PFSK-1 (cell line): Measurements from ENCODE around the gene PPM1G.

Source experiments
- FOXP2 ChIP-seq: optimal IDR thresholded peaks from 2 replicates; pipeline ENCODE3; 2011; ENCODE audit warnings: borderline replicate concordance, control low read depth, inconsistent platforms; ENCODE audit not compliant: insufficient read depth; ENCODE audit errors: extremely low read length, extremely low read depth
- POLR2AphosphoS5 ChIP-seq: IDR thresholded peaks from 2 replicates; pipeline ENCODE4 v1.6.1; 2012; ENCODE audit warnings: low read depth, mild to moderate bottlenecking, control low read depth, low read length, moderate library complexity
- SIN3A ChIP-seq: IDR thresholded peaks from 2 replicates; pipeline ENCODE4 v1.6.1; 2012; ENCODE audit warnings: mild to moderate bottlenecking, low read length, moderate library complexity, borderline replicate concordance; ENCODE audit not compliant: insufficient read depth
- TAF1 ChIP-seq: IDR thresholded peaks from 2 replicates; pipeline ENCODE4 v1.6.1; 2012; ENCODE audit warnings: low read length, control low read depth, borderline replicate concordance; ENCODE audit not compliant: insufficient read depth
- TF ChIP-seq, protein P1 (sequence below), 2 experiments: IDR thresholded peaks; 2 replicates each; pipeline versions ENCODE4 v1.6.1 to v1.8.0; 2011 to 2012; ENCODE audit warnings: low read depth in 2 of 2, low read length in 2 of 2, control low read depth in 1 of 2, inconsistent platforms in 1 of 2, mild to moderate bottlenecking in 1 of 2, moderate library complexity in 1 of 2; ENCODE audit not compliant: insufficient read depth in 1 of 2

PPM1G gene

DNA sequence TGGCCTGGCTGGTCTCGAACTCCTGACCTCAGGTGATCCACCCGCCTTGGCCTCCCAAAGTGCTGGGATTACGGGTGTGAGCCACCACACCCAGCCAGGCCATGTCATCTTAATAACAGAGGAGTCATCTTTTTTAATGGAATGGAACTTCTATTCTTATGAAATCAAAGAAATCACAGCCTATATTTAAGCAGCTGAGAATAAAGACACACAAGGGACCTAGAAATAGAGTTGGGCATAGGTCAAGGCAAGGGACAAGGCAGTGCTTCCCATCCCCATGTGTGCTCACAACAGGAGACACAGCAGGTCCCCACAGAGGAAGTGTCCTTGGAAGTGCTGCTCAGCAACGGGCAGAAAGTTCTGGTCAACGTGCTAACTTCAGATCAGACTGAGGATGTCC lies 35.8 kb downstream of the PPM1G start:
- TF ChIP-seq FOXP2 (no peak), SIN3A (no peak), POLR2AphosphoS5 (no peak), TAF1 (no peak)
- TF ChIP-seq, protein P1, sequence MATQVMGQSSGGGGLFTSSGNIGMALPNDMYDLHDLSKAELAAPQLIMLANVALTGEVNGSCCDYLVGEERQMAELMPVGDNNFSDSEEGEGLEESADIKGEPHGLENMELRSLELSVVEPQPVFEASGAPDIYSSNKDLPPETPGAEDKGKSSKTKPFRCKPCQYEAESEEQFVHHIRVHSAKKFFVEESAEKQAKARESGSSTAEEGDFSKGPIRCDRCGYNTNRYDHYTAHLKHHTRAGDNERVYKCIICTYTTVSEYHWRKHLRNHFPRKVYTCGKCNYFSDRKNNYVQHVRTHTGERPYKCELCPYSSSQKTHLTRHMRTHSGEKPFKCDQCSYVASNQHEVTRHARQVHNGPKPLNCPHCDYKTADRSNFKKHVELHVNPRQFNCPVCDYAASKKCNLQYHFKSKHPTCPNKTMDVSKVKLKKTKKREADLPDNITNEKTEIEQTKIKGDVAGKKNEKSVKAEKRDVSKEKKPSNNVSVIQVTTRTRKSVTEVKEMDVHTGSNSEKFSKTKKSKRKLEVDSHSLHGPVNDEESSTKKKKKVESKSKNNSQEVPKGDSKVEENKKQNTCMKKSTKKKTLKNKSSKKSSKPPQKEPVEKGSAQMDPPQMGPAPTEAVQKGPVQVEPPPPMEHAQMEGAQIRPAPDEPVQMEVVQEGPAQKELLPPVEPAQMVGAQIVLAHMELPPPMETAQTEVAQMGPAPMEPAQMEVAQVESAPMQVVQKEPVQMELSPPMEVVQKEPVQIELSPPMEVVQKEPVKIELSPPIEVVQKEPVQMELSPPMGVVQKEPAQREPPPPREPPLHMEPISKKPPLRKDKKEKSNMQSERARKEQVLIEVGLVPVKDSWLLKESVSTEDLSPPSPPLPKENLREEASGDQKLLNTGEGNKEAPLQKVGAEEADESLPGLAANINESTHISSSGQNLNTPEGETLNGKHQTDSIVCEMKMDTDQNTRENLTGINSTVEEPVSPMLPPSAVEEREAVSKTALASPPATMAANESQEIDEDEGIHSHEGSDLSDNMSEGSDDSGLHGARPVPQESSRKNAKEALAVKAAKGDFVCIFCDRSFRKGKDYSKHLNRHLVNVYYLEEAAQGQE (IDR thresholded peaks at IDR 0.05; ENCODE audit: insufficient read depth in 1 of 2, low read depth in 2 of 2, low read length in 2 of 2) = no peak

DNA sequence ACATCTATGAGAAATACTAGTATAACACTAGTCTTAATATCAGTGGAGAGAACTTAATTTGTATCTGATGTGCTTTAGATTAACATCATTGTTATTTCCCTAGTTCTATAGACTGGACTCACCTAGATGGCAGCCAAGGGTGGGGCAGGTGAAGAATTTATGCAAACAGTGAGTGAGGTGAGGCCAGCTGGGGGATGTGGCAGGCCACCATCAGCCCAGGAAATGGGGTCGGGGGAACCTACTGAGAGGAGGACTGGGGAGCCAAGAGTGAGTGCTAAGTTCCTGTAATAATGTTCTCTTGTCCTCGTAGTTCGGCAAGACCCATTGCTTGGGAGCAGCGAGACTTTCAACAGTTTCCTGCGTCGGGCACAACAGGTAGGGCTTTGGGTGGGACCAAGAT lies 36.5 kb downstream of the PPM1G start:
- TF ChIP-seq TAF1 (no peak), SIN3A (no peak), POLR2AphosphoS5 (no peak), FOXP2 (no peak)
- TF ChIP-seq, protein P1 (IDR thresholded peaks at IDR 0.05; ENCODE audit: insufficient read depth in 1 of 2, low read depth in 2 of 2, low read length in 2 of 2) = no peak

DNA sequence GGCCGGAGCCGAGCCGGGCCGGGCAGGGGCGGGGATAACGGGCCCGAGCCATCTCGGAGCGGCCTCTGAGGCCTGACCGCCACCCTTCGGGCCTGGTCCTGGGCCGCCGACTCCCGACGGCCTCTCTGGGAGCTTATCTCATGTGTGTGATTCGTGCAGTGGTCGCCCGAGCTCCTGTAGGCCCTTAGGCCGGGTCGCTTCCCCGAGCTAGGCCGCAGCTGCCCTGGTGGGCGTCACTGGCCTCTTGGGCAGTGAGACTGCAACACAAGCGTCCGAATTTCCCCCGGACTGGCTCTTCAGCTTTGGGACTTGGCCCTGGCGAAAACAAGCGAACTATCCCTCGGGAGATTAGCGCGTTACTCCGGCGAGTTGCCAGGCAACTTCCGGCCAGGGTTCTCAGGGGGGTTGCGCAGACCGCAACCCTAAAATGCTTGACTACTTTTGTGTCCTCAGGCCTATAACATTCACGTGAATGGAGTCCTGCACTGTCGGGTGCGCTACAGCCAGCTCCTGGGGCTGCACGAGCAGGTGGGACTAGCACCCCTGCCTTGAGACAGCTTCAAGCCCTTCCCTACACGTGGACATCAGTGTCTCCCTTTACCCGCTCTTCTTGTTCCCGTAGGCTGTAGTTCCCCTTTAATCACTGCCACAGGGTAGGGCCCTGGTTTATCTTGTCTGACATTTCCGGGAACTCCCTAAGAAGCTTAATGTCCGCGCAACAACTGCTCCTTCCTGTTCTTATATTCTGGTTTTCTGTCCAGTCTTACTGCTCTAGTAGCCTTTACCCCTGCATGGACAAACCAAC lies 38.4 kb downstream of the PPM1G start:
- TF ChIP-seq FOXP2 (no peak), SIN3A (peak; percentile 74; the same call in 1 of the 2 replicates), POLR2AphosphoS5 (peak; percentile 59; the same call in 1 of the 2 replicates), TAF1 (peak; percentile 59; the same call in 1 of the 2 replicates)
- TF ChIP-seq, protein P1 (IDR thresholded peaks at IDR 0.05; ENCODE audit: insufficient read depth in 1 of 2, low read depth in 2 of 2, low read length in 2 of 2) = no peak

DNA sequence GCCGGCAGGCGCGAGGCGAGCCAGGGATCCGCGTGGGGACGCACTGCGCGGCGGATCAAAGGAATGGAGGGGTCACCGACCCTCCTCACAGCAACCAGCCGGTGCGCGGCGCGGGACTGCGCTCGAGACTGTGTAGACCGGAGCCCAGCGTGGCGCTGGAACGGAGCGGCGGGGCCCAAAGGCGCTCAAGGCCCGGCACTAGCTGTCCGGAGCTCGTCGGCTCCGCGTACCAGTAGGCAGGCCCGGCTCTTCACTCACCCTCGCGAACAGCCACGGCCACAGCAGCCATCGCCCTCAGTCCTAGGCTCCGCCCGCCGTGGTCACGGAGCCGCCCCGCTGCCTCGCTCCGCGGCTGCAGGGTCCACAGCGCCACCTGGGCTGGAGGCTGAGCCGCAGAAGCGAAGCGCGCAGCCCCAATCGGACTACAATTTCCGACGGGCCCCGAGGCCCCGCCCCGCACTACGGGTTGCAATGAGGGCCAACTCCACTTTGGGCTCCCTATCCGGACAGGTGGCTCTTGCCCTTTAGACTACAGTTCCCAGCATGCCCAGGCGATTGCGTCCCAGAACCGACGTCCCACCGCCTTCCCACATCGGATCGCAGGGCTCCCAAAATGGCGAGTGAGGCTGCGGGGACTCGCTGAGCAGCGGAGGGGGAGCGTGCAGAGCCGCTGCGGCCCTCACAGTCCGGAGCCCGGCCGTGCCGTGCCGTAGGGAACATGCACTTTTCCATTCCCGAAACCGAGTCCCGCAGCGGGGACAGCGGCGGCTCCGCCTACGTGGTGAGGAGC lies 39.2 kb downstream of the PPM1G start, which contains the start of the genes EIF2B4 and SNX17:
TSS of gene EIF2B4 (minus strand) at position 313 of the 790 bp plus-strand sequence. CDS start at position 289, 24 bp downstream.
TSS of gene SNX17 (plus strand) at position 591 of the 790 bp plus-strand sequence. CDS start at position 719, 128 bp downstream.
- TF ChIP-seq TAF1 (peak; percentile 84), SIN3A (peak; percentile 25; the same call in 1 of the 2 replicates), POLR2AphosphoS5 (peak; percentile 86), FOXP2 (no peak)
- TF ChIP-seq, protein P1 (IDR thresholded peaks at IDR 0.05; ENCODE audit: insufficient read depth in 1 of 2, low read depth in 2 of 2, low read length in 2 of 2) = peak; percentile 13 to 44; a peak in 1 of 4 replicates
